Osteoblast (primary cell): ENCODE data around the gene ADCK1. TPM values are rescaled to one million over a fixed set of nuclear protein-coding genes. Genes with fewer than 3 reads are reported as not detected.

ENCODE experiments used
- DNase-seq: peaks from one replicate; pipeline ENCODE4 v3.0.0; 2011; ENCODE audit warnings: low spot score, mixed read lengths; ENCODE audit not compliant: insufficient read length; ENCODE audit errors: missing footprints
- H2AFZ ChIP-seq: 2 replicates; pipeline ENCODE4 v1.6.0; 2011; ENCODE audit warnings: mild to moderate bottlenecking, low read length
- H3K27ac ChIP-seq: 2 replicates; pipeline ENCODE4 v1.5.1; 2011; ENCODE audit warnings: mild to moderate bottlenecking, low read depth, low read length, moderate library complexity
- H3K27me3 ChIP-seq: 2 replicates; pipeline ENCODE4 v1.6.0; 2012; ENCODE audit warnings: mild to moderate bottlenecking, control low read depth, inconsistent platforms, low read length, moderate library complexity; ENCODE audit not compliant: insufficient read depth
- H3K36me3 ChIP-seq: 2 replicates; pipeline ENCODE4 v1.5.1; 2011; ENCODE audit warnings: mild to moderate bottlenecking, low read length, control low read depth, moderate library complexity; ENCODE audit not compliant: insufficient read depth
- H3K4me1 ChIP-seq: 2 replicates; pipeline ENCODE4 v1.5.1; 2011; ENCODE audit warnings: mild to moderate bottlenecking, low read length, control low read depth, moderate library complexity; ENCODE audit not compliant: insufficient read depth
- H3K4me2 ChIP-seq: 2 replicates; pipeline ENCODE4 v1.6.0; 2011; ENCODE audit warnings: mild to moderate bottlenecking, low read length; ENCODE audit not compliant: insufficient read depth
- H3K4me3 ChIP-seq: fragments of 200-600 bp; sonication (generic); 3 replicates; pipeline ENCODE4 v1.5.1; 2012; ENCODE audit warnings: mild to moderate bottlenecking, low read length, inconsistent platforms; ENCODE audit not compliant: insufficient read depth
- H3K79me2 ChIP-seq: 2 replicates; pipeline ENCODE4 v1.6.0; 2012; ENCODE audit warnings: mild to moderate bottlenecking, low read length, control low read depth, inconsistent platforms; ENCODE audit not compliant: insufficient read depth
- H3K9me3 ChIP-seq: 2 replicates; pipeline ENCODE4 v1.5.1; 2011; ENCODE audit warnings: low read depth, low read length, control low read depth
- H4K20me1 ChIP-seq: 2 replicates; pipeline ENCODE4 v1.6.0; 2012; ENCODE audit warnings: mild to moderate bottlenecking, low read length, control low read depth; ENCODE audit not compliant: insufficient read depth
- CTCF ChIP-seq: IDR thresholded peaks from 2 replicates; pipeline ENCODE4 v1.5.1; 2011; ENCODE audit warnings: mild to moderate bottlenecking, low read depth, low read length, moderate library complexity; ENCODE audit errors: extremely low read depth
- total RNA-seq: library from RNA; depleted of rRNA; stranded (reverse); fragments of >200 nt; gene quantifications from 2 replicates; pipeline ENCODE4 v1.2.3, GENCODE V29; 2012

Gene ADCK1
- total RNA-seq, 1 donor = 9.0 TPM

- H3K79me2 ChIP-seq = no peaks in the 10 kb centered on the region
- no peaks in the 10 kb centered on the region for H3K9me3 ChIP-seq
- no peak overlapping the region for H3K4me3 ChIP-seq
- TF ChIP-seq CTCF = no peak
- H3K4me2 ChIP-seq = no peak overlapping the region
- no peak overlapping the region for H2AFZ ChIP-seq
- H3K27ac ChIP-seq = no peak overlapping the region
- DNase-seq = no peak
- H4K20me1 ChIP-seq = peaks cover 7% of the 10 kb centered on the region
- H3K36me3 ChIP-seq = no peaks in the 10 kb centered on the region
- H3K4me1 ChIP-seq = no peaks in the 10 kb centered on the region
- H3K27me3 ChIP-seq = no peaks in the 10 kb centered on the region
Measured at GRCh38 chr14:77864580-77864979, 64.7 kb downstream of the ADCK1 start.

- H3K4me3 ChIP-seq = no peak overlapping the region
- H3K79me2 ChIP-seq = no peaks in the 10 kb centered on the region
- no peaks in the 10 kb centered on the region for H3K4me1 ChIP-seq
- no peaks in the 10 kb centered on the region for H3K9me3 ChIP-seq
- no peak for TF ChIP-seq CTCF
- no peaks in the 10 kb centered on the region for H3K36me3 ChIP-seq
- peaks cover 7% of the 10 kb centered on the region for H4K20me1 ChIP-seq
- DNase-seq = no peak
- H3K27ac ChIP-seq = no peak overlapping the region
- H3K27me3 ChIP-seq = no peaks in the 10 kb centered on the region
- no peak overlapping the region for H3K4me2 ChIP-seq
- no peak overlapping the region for H2AFZ ChIP-seq
Measured at GRCh38 chr14:77865455-77865854, 65.5 kb downstream of the ADCK1 start.

- Histone ChIP-seq H4K20me1 (peaks cover 7% of the 10 kb centered on the region), H3K27ac (no peak overlapping the region), H3K79me2 (no peaks in the 10 kb centered on the region), H3K9me3 (no peaks in the 10 kb centered on the region), H3K4me1 (no peaks in the 10 kb centered on the region), H3K27me3 (no peaks in the 10 kb centered on the region), H3K4me2 (no peak overlapping the region), H2AFZ (no peak overlapping the region), H3K4me3 (no peak overlapping the region), H3K36me3 (no peaks in the 10 kb centered on the region)
- no peak for DNase-seq
- no peak for TF ChIP-seq CTCF
Measured at GRCh38 chr14:77866932-77867331, 67.0 kb downstream of the ADCK1 start.

- Histone ChIP-seq H3K4me2 (no peak overlapping the region), H3K79me2 (no peaks in the 10 kb centered on the region), H2AFZ (no peak overlapping the region), H4K20me1 (peaks cover 5% of the 10 kb centered on the region), H3K4me1 (no peaks in the 10 kb centered on the region), H3K27me3 (no peaks in the 10 kb centered on the region), H3K4me3 (no peak overlapping the region), H3K27ac (no peak overlapping the region), H3K36me3 (no peaks in the 10 kb centered on the region), H3K9me3 (no peaks in the 10 kb centered on the region)
- no peak for TF ChIP-seq CTCF
- no peak for DNase-seq
Measured at GRCh38 chr14:77867476-77867875, 67.6 kb downstream of the ADCK1 start.
